Small intestine (tissue), 7 donors: Measurements from ENCODE around the gene PDLIM3. TPM values are rescaled to one million over a fixed set of nuclear protein-coding genes. Genes with fewer than 3 reads are reported as not detected.
A peak's percentile ranks its signal among the peaks of the same experiment; 100 is the strongest.

Experiments
- DNase-seq, 2 donors: peaks; one replicate each; pipeline versions ENCODE4 v3.0.0 to v3.0.0-alpha.2; 2013
- FAIRE-seq: peaks from 2 replicates; lab custom pipeline; 2012; peaks lifted over from hg19 to GRCh38; lab: Jason Lieb, UNC
- H3K27ac ChIP-seq, 3 donors: one replicate each; pipeline ENCODE4 v1.5.1; 2013; ENCODE audit warnings: low read length in 2 of 3, mild to moderate bottlenecking in 2 of 3, control low read depth in 1 of 3, inconsistent platforms in 1 of 3, low read depth in 1 of 3, moderate library complexity in 1 of 3
- H3K27me3 ChIP-seq, 3 donors: one replicate each; pipeline ENCODE4 v1.6.1; 2013; ENCODE audit warnings: low read length in 3 of 3, inconsistent platforms in 1 of 3; ENCODE audit not compliant: control insufficient read depth in 3 of 3, insufficient read depth in 3 of 3
- H3K36me3 ChIP-seq, 3 donors: one replicate each; pipeline ENCODE4 v1.6.1; 2013; ENCODE audit warnings: low read length in 3 of 3, inconsistent platforms in 1 of 3, low read depth in 1 of 3, mild to moderate bottlenecking in 1 of 3, moderate library complexity in 1 of 3; ENCODE audit not compliant: control insufficient read depth in 3 of 3, insufficient read depth in 2 of 3
- H3K4me1 ChIP-seq, 3 donors: one replicate each; pipeline ENCODE4 v1.6.1; 2013; ENCODE audit warnings: low read length in 2 of 3, inconsistent platforms in 1 of 3, low read depth in 1 of 3, mild to moderate bottlenecking in 1 of 3, moderate library complexity in 1 of 3; ENCODE audit not compliant: control insufficient read depth in 3 of 3, insufficient read depth in 2 of 3
- H3K4me3 ChIP-seq, 3 donors: one replicate each; pipeline ENCODE4 v1.5.1; 2013; ENCODE audit warnings: low read length in 3 of 3, control low read depth in 1 of 3, inconsistent platforms in 1 of 3, low read depth in 1 of 3, mild to moderate bottlenecking in 1 of 3, moderate library complexity in 1 of 3
- H3K9me3 ChIP-seq, 2 donors: one replicate each; pipeline ENCODE4 v1.6.1; 2013; ENCODE audit warnings: low read depth in 1 of 2, low read length in 1 of 2; ENCODE audit not compliant: control insufficient read depth in 2 of 2, insufficient read depth in 1 of 2
- WGBS, 3 donors: extraction: QIAGEN DNeasy Blood & Tissue Kit; methylation state at CpG; one replicate each; pipeline ENCODE4 v1.1.7; 2013; 5-methylcytosine and 5-hydroxymethylcytosine counted together
- polyA plus RNA-seq, 4 donors: library from polyadenylated mRNA; stranded (reverse) in 3 of 4; unstranded in 1 of 4; fragments of 200-250 nt in 3 of 4; fragments of 120-200 nt in 1 of 4; gene quantifications; one replicate each; pipeline versions ENCODE4 v1.2.1 to v1.2.3, GENCODE V29; 2013
- donor health status: healthy with polysubstance abuse.
- donor health status: control.
- donor health status: control.
- donor health status: Bipolar disorder and iron deficiency.
- donor health status: healthy.

The PDLIM3 gene
- polyA plus RNA-seq, 4 donors: 2.9 to 27.6 (median 15.3) TPM

GRCh38 chr4:185470501-185471195 lies 64.7 kb downstream of the PDLIM3 start:
- FAIRE-seq (no peak), DNase-seq (peak; percentile 66 to 75)
- H3K36me3 ChIP-seq: no peaks in the 10 kb centered on the region
- H3K4me1 ChIP-seq: peaks cover 0 to 3% (median 0%) of the 10 kb centered on the region in 3 donors
- H3K27me3 ChIP-seq: peaks cover 0 to 28% (median 2%) of the 10 kb centered on the region in 3 donors
- 2 to 4% (median 3%) methylated on average over 37 to 41 of the region's 41 CpGs for WGBS, 3 donors
- H3K27ac ChIP-seq: peak overlapping the region in 2 of 3 donors; percentile 38 to 71
- H3K4me3 ChIP-seq: peak overlapping the region; percentile 2 to 68 (median 52)
- H3K9me3 ChIP-seq: no peaks in the 10 kb centered on the region

GRCh38 chr4:185469580-185470154 lies 65.6 kb downstream of the PDLIM3 start:
- Histone ChIP-seq H3K4me3 (no peak overlapping the region), H3K27me3 (peaks cover 0 to 28% (median 2%) of the 10 kb centered on the region in 3 donors), H3K36me3 (no peaks in the 10 kb centered on the region), H3K4me1 (peaks cover 0 to 3% (median 0%) of the 10 kb centered on the region in 3 donors), H3K9me3 (no peaks in the 10 kb centered on the region), H3K27ac (no peak overlapping the region)
- WGBS, 3 donors: 64 to 73% (median 64%) methylated on average over 9 of the region's 9 CpGs
- FAIRE-seq: no peak
- no peak for DNase-seq

GRCh38 chr4:185468999-185469398 lies 66.3 kb downstream of the PDLIM3 start:
- Histone ChIP-seq H3K27me3 (peaks cover 0 to 28% (median 2%) of the 10 kb centered on the region in 3 donors), H3K4me1 (peaks cover 0 to 3% (median 0%) of the 10 kb centered on the region in 3 donors), H3K4me3 (no peak overlapping the region), H3K27ac (no peak overlapping the region), H3K9me3 (no peaks in the 10 kb centered on the region), H3K36me3 (no peaks in the 10 kb centered on the region)
- no peak for FAIRE-seq
- WGBS, 3 donors: 63 to 71% (median 67%) methylated on average over 2 of the region's 2 CpGs
- no peak for DNase-seq

GRCh38 chr4:185467991-185468390 lies 67.3 kb downstream of the PDLIM3 start:
- Histone ChIP-seq H3K27me3 (peaks cover 0 to 21% (median 2%) of the 10 kb centered on the region in 3 donors), H3K36me3 (no peaks in the 10 kb centered on the region), H3K4me3 (no peak overlapping the region), H3K4me1 (peaks cover 0 to 3% (median 0%) of the 10 kb centered on the region in 3 donors), H3K9me3 (no peaks in the 10 kb centered on the region), H3K27ac (no peak overlapping the region)
- DNase-seq (no peak), FAIRE-seq (no peak)
- 88 to 92% (median 91%) methylated on average over 8 of the region's 8 CpGs for WGBS, 3 donors

GRCh38 chr4:185467101-185467500 lies 68.2 kb downstream of the PDLIM3 start:
- FAIRE-seq (no peak), DNase-seq (no peak)
- 67 to 80% (median 77%) methylated on average over 4 of the region's 4 CpGs for WGBS, 3 donors
- peaks cover 0 to 3% (median 0%) of the 10 kb centered on the region in 3 donors for H3K4me1 ChIP-seq
- H3K4me3 ChIP-seq: no peak overlapping the region
- H3K27ac ChIP-seq: no peak overlapping the region
- peaks cover 0 to 19% (median 2%) of the 10 kb centered on the region in 3 donors for H3K27me3 ChIP-seq
- no peaks in the 10 kb centered on the region for H3K9me3 ChIP-seq
- no peaks in the 10 kb centered on the region for H3K36me3 ChIP-seq

GRCh38 chr4:185465707-185466106 lies 69.6 kb downstream of the PDLIM3 start:
- FAIRE-seq: no peak
- H3K27me3 ChIP-seq: peaks cover 0 to 15% (median 2%) of the 10 kb centered on the region in 3 donors
- H3K4me3 ChIP-seq: no peak overlapping the region
- WGBS, 3 donors: 73 to 85% (median 84%) methylated on average over 3 of the region's 3 CpGs
- peaks cover 0 to 3% (median 0%) of the 10 kb centered on the region in 3 donors for H3K4me1 ChIP-seq
- no peaks in the 10 kb centered on the region for H3K9me3 ChIP-seq
- H3K36me3 ChIP-seq: no peaks in the 10 kb centered on the region
- H3K27ac ChIP-seq: no peak overlapping the region
- no peak for DNase-seq

GRCh38 chr4:185464887-185465286 lies 70.4 kb downstream of the PDLIM3 start:
- H3K36me3 ChIP-seq: no peaks in the 10 kb centered on the region
- no peaks in the 10 kb centered on the region for H3K9me3 ChIP-seq
- no peak for FAIRE-seq
- WGBS, 3 donors: 11 to 24% (median 23%) methylated on average over 1 of the region's 1 CpG
- H3K4me1 ChIP-seq: no peaks in the 10 kb centered on the region
- DNase-seq: no peak
- H3K4me3 ChIP-seq: no peak overlapping the region
- no peak overlapping the region for H3K27ac ChIP-seq
- peaks cover 0 to 11% (median 2%) of the 10 kb centered on the region in 3 donors for H3K27me3 ChIP-seq

GRCh38 chr4:185464183-185464582 lies 71.1 kb downstream of the PDLIM3 start:
- FAIRE-seq: no peak
- WGBS, 3 donors: 57 to 73% (median 60%) methylated on average over 6 of the region's 6 CpGs
- peaks cover 0 to 6% (median 0%) of the 10 kb centered on the region in 3 donors for H3K27me3 ChIP-seq

More at GRCh38 chr4:185464183-185464582, 71.1 kb downstream of the PDLIM3 start:
- H3K4me3 ChIP-seq: no peak overlapping the region
- H3K4me1 ChIP-seq: no peaks in the 10 kb centered on the region
- no peaks in the 10 kb centered on the region for H3K9me3 ChIP-seq
- no peak for DNase-seq
- no peak overlapping the region for H3K27ac ChIP-seq
- no peaks in the 10 kb centered on the region for H3K36me3 ChIP-seq
